Breast epithelium (tissue), 4 donors: ENCODE data around the gene CHD5. TPM values are rescaled to one million over a fixed set of nuclear protein-coding genes. Genes with fewer than 3 reads are reported as not detected.

Experiments used
- DNase-seq, 2 donors: peaks; one replicate each; pipeline ENCODE4 v3.0.0-alpha.2; 2019; ENCODE audit warnings: low spot score in 2 of 2
- H3K27ac ChIP-seq, 2 donors: fragments of 200-600 bp; sonication (generic) in 1 of 2; one replicate each; pipeline ENCODE4 v1.5.1; 2016 to 2019; ENCODE audit warnings: mild to moderate bottlenecking in 1 of 2
- H3K27me3 ChIP-seq, 2 donors: fragments of 200-600 bp; sonication (generic) in 1 of 2; one replicate each; pipeline versions ENCODE4 v1.5.1 to v1.6.0; 2017 to 2019; ENCODE audit warnings: control low read depth in 1 of 2, mild to moderate bottlenecking in 1 of 2
- H3K36me3 ChIP-seq: fragments of 200-600 bp; one replicate; pipeline ENCODE4 v1.5.1; 2019
- H3K4me1 ChIP-seq, 2 donors: fragments of 200-600 bp; sonication (generic); one replicate each; pipeline ENCODE4 v1.5.1; 2016 to 2019; ENCODE audit warnings: control low read depth in 1 of 2
- H3K4me3 ChIP-seq, 3 donors: fragments of 200-600 bp; sonication (generic); 1 replicate in 2 of 3; 2 replicates in 1 of 3; pipeline ENCODE4 v1.5.1; 2016 to 2019; ENCODE audit warnings: mild to moderate bottlenecking in 3 of 3, moderate library complexity in 2 of 3
- H3K9me3 ChIP-seq, 2 donors: fragments of 200-600 bp; sonication (generic) in 1 of 2; one replicate each; pipeline ENCODE4 v1.5.1; 2016 to 2019; ENCODE audit warnings: control low read depth in 1 of 2
- CTCF ChIP-seq, 3 donors: fragments of 450-650 bp; IDR thresholded peaks; one replicate each; pipeline ENCODE4 v1.5.1; 2016 to 2017; ENCODE audit warnings: antibody characterized with exemption in 3 of 3, mild to moderate bottlenecking in 3 of 3, moderate library complexity in 3 of 3
- POLR2A ChIP-seq: fragments of 450-650 bp; IDR thresholded peaks from one replicate; pipeline ENCODE4 v1.6.1; 2016; ENCODE audit warnings: antibody characterized with exemption, mild to moderate bottlenecking, moderate library complexity
- POLR2AphosphoS5 ChIP-seq, 3 donors: sonication (generic); formaldehyde crosslinking; IDR thresholded peaks; one replicate each; pipeline ENCODE4 v1.6.1; 2017; ENCODE audit warnings: antibody characterized with exemption in 3 of 3
- intact Hi-C: fragments of 100-400 bp; cut with DNase I; formaldehyde crosslinking; loops from one replicate; pipeline ENCODE4 v1.15.1; 2023; ENCODE audit warnings: low total_unique reads
- total RNA-seq, 3 donors: library from RNA; depleted of rRNA; stranded (reverse); fragments of >200 nt; gene quantifications; one replicate each; pipeline ENCODE4 v1.1.0, GENCODE V29; 2016

CHD5 gene
- total RNA-seq, 3 donors from 2014 or later: under 0.01 to 0.33 (median 0.15) TPM

GRCh38 chr1:6062670-6063069, 117.5 kb downstream of the CHD5 start:
- peaks cover 3 to 8% of the 10 kb centered on the region in 2 donors for H3K4me1 ChIP-seq
- no peak overlapping the region for H3K27ac ChIP-seq
- no peaks in the 10 kb centered on the region for H3K36me3 ChIP-seq
- no peak overlapping the region for H3K4me3 ChIP-seq
- no peak for DNase-seq
- intact Hi-C loops: no loop called here
- no peaks in the 10 kb centered on the region for H3K9me3 ChIP-seq
- no peaks in the 10 kb centered on the region for H3K27me3 ChIP-seq
- TF ChIP-seq CTCF (IDR thresholded peaks at IDR 0.05): no peak
- no peak for TF ChIP-seq POLR2AphosphoS5 (IDR thresholded peaks at IDR 0.05)
- TF ChIP-seq POLR2A: no peak

- intact Hi-C loops: no loop called here
- Histone ChIP-seq H3K36me3 (no peaks in the 10 kb centered on the region), H3K27ac (no peak overlapping the region), H3K27me3 (no peaks in the 10 kb centered on the region), H3K4me1 (peaks cover 3 to 8% of the 10 kb centered on the region in 2 donors), H3K4me3 (no peak overlapping the region), H3K9me3 (no peaks in the 10 kb centered on the region)
- TF ChIP-seq POLR2AphosphoS5 (IDR thresholded peaks at IDR 0.05) (no peak), CTCF (IDR thresholded peaks at IDR 0.05) (no peak)
- DNase-seq: no peak
Observed at GRCh38 chr1:6059866-6060265, 120.3 kb downstream of the CHD5 start.

GRCh38 chr1:6057170-6057845, 122.8 kb downstream of the CHD5 start:
- TF ChIP-seq POLR2AphosphoS5 (IDR thresholded peaks at IDR 0.05) (no peak), CTCF (IDR thresholded peaks at IDR 0.05) (no peak), POLR2A (no peak)
- Histone ChIP-seq H3K4me1 (peaks cover 3 to 8% of the 10 kb centered on the region in 2 donors), H3K27me3 (no peaks in the 10 kb centered on the region), H3K27ac (no peak overlapping the region), H3K9me3 (no peaks in the 10 kb centered on the region), H3K4me3 (no peak overlapping the region), H3K36me3 (no peaks in the 10 kb centered on the region)
- no peak for DNase-seq
- intact Hi-C loops: no loop called here

GRCh38 chr1:6056572-6056948, 123.6 kb downstream of the CHD5 start:
- Histone ChIP-seq H3K4me1 (peaks cover 3 to 8% of the 10 kb centered on the region in 2 donors), H3K27me3 (no peaks in the 10 kb centered on the region), H3K27ac (no peak overlapping the region), H3K9me3 (no peaks in the 10 kb centered on the region), H3K4me3 (no peak overlapping the region), H3K36me3 (no peaks in the 10 kb centered on the region)
- DNase-seq: no peak
- intact Hi-C loops: no loop called here
- TF ChIP-seq POLR2A (no peak), POLR2AphosphoS5 (IDR thresholded peaks at IDR 0.05) (no peak), CTCF (IDR thresholded peaks at IDR 0.05) (no peak)

GRCh38 chr1:6054596-6054995, 125.5 kb downstream of the CHD5 start:
- H3K27ac ChIP-seq: no peak overlapping the region
- no peak overlapping the region for H3K4me3 ChIP-seq
- peaks cover 3 to 8% of the 10 kb centered on the region in 2 donors for H3K4me1 ChIP-seq
- no peaks in the 10 kb centered on the region for H3K27me3 ChIP-seq
- no peak for TF ChIP-seq POLR2AphosphoS5 (IDR thresholded peaks at IDR 0.05)
- TF ChIP-seq CTCF (IDR thresholded peaks at IDR 0.05): no peak
- TF ChIP-seq POLR2A: no peak
- no peak for DNase-seq
- no peaks in the 10 kb centered on the region for H3K36me3 ChIP-seq
- no peaks in the 10 kb centered on the region for H3K9me3 ChIP-seq
- intact Hi-C loops: no loop called here
